NCI-H2227 (cell line): ENCODE data around the gene SYCP2.
"Not testable (repeated sequence)": the region's sequence is repeated elsewhere in the genome, so short reads cannot be mapped to it uniquely, and the experiment has no call there.

ENCODE experiments used
- DNase-seq: peaks from one replicate; lab custom pipeline; 2025; ENCODE audit not compliant: unreplicated experiment; lab: John Stamatoyannopoulos, UW

Gene SYCP2

GRCh38 chr20:59933296-59933848 is at the start of gene SYCP2:
Gene SYCP2, minus strand, starts transcription at chr20:59933637. Its CDS starts 11,224 bp downstream, at chr20:59922413.
- peak; percentile 97 for DNase-seq

- no peak for DNase-seq
Observed at GRCh38 chr20:59983076-59983475, 49.6 kb upstream of the SYCP2 start.

DNA sequence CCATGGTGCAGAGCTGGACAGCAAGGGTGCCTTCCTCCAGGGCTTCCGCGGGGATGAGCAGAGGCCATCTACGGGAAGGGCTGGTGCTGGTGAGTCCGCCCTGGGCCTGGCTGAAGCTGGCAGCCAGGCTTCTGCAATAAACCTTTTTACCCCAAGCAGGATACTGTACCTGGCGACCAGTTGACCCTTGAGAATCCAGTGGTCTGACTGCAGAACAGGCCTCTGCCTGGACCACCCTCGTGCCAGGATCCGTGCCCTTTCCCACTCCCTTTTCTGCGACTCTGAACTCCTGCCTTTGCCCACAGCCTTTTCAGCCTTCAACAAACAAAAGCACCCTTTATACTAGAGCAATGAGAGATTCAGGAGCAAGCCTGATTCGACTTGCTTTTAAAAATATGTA is 43.6 kb upstream of the SYCP2 start:
- DNase-seq = no peak

DNA sequence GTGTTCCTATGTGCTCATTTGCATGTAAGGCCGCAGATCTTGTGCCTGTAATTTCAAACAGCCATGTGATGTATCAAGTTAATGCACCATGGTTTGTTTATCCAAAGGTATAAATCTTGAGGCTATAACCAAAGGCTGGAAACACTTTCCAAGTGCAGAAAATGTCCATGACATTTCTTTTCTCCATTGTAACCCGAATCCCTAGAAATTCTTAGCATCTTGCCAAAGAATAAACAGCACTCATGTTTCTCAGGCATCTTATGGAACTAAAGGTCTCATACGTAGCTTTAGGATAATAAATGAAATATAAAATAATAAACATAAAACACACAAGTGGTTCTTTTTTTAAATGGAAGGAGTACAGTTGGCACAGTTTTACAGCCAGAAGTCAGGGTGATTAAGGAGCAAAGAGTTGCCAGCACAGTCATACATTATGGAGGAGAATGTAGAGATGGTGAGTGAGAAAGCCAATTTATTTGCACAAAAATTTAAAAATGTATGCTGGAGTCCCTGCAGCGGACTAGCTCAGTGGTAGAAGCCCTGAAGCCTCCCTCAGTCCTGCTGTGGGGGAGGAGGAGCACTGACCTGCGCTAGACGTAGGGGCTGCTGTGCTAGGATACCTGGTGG is 42.8 kb upstream of the SYCP2 start:
- DNase-seq = no peak

DNA sequence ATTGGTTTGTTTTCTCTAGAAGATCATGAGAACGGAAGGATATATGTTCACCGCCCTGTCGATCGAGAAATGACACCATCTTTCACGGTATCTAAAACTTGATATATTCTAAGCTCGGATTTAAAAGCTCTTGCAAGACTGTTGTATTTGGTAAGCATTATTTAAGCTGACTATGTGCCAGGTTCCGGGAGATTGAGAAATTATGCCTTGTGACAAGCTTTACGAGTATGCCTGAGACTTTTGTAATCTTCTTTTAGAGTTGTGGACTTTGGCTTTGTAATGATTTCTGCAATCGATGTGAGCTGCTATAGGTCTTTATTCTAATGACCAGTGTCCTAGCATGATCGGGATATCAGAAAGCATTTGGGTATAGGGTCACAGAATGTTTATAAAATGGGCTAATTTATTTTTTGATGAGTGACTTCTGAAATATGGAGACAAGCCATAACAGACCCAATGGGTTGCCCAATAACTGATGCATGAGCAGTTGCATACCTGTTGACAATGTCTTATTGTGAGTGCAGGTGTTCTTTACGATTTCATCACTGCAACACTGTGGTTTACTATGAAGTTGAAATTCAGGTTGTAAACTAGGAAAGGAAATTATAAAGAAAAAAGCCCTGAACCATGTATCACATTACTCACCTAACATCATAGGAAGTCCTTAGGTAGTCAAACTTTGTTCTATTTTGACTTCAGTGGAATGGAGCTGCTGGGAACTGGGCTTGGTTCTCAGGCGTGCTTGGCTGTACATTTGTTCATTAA is 38.8 kb upstream of the SYCP2 start:
- no peak for DNase-seq

GRCh38 chr20:59971428-59971827 is 38.0 kb upstream of the SYCP2 start:
- no peak for DNase-seq

DNA sequence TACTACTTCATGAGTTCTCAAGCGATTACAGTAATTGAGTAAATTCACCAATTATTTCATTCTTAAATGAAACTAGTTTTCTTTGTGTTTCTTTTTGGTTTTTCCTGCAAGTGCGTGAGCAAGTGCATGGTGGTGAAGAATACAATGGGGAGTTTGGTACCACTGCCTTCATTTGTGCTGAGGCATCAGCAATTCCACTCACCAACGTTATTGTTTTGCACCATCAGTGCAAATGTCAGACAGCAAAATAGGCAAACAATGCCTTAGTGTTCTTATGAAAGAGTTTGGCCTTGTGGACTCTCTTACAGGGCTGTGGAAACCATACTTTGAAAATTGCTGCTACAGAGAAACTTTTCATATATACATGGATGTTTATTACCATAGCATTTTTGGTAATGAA is 33.0 kb upstream of the SYCP2 start:
- no peak for DNase-seq

DNA sequence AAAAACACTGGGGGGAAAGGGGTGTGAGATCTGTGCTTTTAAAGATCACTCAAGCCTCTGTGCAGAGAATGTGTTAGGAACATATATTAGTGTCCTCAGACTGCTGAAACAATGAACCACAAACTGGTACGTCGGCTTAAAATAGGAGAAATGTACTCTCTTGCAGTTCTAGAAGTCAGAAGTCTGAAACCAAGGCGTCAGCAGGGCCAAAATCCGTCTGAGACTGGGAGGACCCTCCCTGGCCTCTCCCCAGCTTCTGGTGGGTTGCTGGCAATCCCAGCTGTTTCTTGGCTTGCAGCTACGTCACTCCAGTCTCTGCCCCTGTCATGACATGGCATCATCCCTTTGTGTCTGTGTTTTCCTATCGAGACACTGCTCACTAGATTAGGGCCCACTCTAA is 28.7 kb upstream of the SYCP2 start:
- no peak for DNase-seq

DNA sequence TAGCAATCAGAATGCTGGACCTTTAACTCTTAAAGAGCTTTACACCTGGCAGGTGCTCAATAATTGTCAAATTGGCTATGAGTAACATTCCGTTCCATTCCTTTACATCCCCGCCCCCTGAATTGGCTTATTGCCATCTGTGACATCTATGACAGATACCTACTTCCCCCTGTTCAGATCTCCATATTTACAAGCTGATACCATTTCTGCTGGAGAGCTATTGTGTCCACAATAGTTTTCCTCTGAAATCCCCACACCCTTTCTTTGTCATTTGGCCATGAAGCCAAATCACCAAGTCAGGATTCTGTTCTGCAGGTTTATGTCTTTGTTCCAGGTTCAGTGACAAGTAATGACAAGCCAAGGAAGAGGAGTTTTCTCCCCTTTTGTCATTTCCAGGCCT is 28.0 kb upstream of the SYCP2 start:
- no peak for DNase-seq

DNA sequence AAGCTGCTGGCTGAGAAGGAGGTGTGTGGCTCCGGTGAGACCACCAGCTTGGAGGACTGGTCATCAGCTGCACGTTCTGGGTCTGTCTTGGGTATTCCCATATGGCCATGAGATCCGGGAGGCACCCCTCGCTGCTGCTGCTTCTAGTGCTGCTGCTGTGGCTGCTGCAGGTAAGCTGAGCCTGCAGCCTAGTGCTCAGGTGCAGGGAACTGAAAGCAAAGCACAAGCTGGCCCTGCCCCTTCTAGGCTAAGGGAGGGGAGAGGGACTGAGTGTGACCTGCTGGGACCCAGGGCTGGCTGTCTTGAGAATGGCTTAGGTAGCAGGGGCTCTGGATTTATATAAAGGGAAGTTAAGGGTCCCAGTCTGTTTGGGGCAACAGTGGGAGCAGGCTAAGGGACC is 25.2 kb upstream of the SYCP2 start:
- no peak for DNase-seq

DNA sequence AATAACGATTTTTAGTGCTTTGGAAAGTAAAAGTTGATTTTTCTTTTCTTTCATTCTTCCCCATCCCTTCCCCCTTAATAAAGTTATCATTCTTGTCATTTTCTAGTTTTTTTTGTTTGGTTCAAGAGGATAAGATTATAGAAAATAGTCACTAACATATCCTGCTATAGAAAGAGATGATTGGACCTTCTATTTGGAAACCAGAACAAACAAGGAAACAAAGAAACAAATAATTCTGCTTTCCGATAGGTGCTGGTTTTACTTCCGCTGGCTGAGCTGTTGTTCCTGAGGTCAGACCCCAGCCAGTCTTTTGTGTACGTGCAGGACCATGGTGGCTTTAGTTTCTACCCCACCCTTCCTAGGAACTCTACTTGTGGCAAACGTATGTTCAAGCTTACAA is 24.7 kb upstream of the SYCP2 start, which contains the start of gene CDH26:
Gene CDH26, plus strand, starts transcription at position 301 of the 400 bp plus-strand sequence. CDS start 304 bp downstream, outside the sequence.
- no peak for DNase-seq

DNA sequence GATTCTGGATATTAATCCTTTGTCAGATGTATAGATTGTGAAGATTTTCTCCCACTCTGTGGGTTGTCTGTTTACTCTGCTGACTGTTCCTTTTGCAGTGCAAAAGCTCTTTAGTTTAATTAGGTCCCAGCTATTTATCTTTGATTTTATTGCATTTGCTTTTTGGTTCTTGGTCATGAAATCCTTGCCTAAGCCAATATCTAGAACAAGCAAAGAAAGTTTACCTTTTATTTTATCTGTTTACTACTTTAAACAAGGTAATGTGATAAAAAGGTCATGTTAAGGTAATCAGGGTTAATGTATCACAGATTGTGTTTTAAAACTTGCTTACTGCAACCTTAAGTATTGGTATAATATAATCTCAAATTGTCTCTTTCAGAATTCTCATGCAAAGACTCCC is 24.1 kb upstream of the SYCP2 start:
- not testable (repeated sequence) for DNase-seq

GRCh38 chr20:59955131-59955796 is 21.8 kb upstream of the SYCP2 start:
- peak; percentile 62 for DNase-seq

DNA sequence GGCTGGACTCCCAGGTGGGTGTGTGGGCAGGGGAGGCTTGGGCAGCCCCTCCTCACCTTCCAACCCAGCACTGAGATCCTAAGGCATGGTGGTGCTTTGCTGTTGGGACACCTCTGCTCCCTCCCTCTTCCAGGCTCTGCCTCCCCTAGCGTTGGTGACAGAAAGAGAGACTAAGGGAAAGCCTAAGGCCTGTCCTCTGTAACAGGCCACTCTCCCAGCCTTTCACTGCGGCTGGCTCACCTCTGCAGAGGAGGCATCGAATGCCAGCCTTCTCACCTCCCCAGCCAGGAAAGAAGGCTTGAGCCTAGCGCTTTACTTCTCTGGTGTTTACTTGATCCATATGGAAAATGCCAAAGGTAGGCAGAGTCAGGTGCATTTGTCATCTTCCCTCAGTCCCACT is 21.3 kb upstream of the SYCP2 start:
- DNase-seq = no peak

- DNase-seq = no peak
Observed at GRCh38 chr20:59949911-59950310, 16.5 kb upstream of the SYCP2 start.

DNA sequence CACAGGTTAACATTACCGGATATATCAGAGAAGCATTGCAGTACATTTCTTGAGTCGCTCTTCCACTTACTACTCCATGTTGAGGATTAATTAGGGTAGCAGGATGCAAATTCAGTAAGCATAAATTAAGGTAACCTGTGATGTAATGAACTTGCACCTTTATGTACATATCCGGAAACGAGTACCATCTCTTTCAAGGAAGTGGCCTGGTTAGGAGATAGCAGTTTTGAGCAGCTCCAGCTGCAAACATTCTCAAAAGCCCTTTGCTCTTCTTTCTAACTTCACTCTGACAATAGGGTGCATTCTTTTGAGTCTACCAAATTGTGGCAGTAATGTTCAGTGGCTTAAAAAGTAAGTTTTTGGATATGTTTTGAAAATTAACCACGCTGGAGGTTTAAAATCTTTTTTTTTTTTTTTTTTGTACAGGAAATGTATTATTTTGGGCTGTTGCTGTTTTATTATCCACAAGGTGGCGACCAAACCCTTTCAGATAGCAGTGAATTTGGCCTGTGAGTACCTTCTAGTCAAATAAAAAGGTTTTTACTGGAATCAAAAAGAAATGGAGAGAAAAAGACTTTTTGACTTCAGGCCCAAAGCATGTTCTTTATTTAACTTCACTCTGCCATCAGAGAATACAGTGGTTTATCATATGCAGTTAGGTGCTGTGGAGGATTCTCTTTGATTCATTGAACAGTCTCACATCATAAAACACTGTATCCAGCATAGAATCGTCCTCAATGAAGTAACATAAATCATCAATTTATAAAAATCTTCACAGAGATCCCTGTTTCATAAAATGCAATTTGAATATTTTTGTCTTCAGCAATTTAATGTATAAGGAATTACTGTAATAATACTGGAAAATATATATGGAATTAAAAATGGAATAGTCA is 15.6 kb upstream of the SYCP2 start:
- peak; percentile 63 for DNase-seq

DNA sequence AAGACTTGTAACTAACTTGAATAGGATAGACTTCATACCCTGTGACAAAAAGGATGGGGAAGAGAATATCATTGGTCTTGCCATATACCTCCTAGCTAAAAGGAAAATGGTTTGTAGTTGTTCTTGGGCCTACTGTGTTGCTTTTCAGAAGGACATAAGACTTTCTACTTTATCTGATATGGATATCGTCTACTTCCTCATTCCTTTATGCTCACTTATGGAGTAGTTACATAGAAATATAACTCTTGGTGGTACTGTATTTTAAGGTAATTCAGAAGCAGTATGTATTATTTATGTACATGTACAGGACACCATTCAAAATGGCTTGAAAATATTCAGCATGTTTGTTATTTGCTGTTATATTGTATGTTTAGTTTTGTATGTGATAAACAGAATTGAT is 14.8 kb upstream of the SYCP2 start:
- DNase-seq = no peak

GRCh38 chr20:59947376-59947775 is 13.9 kb upstream of the SYCP2 start:
- no peak for DNase-seq

GRCh38 chr20:59945731-59946130 is 12.3 kb upstream of the SYCP2 start:
- no peak for DNase-seq

GRCh38 chr20:59945175-59945574 is 11.7 kb upstream of the SYCP2 start:
- DNase-seq = no peak

DNA sequence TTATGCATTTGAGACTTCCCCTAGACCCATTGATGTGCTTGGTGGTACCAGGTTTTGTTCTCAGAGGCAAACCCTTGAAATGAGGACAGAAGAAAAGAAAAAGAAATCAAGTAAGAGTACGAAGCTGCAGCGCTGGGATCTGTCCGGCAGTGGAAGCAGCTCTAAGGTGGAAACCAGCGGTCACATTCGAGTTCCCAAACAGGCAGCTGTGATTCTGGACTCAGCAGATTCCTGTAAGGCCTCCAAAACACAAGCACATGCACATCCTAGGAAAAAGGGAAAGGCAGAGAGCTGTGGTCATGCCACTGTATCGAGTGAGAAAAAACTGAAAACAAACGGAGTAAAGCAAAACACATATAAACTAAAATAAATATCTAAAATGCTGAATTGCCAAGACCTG is 11.3 kb upstream of the SYCP2 start:
- no peak for DNase-seq
